Esophagus (tissue), 2 donors: ENCODE data around the gene SETD5. TPM values are rescaled to one million over a fixed set of nuclear protein-coding genes. Genes with fewer than 3 reads are reported as not detected.

ENCODE experiments used
- H3K27ac ChIP-seq, 2 donors: one replicate each; pipeline ENCODE4 v1.5.1; 2013; ENCODE audit warnings: low read depth in 2 of 2, mild to moderate bottlenecking in 2 of 2, inconsistent platforms in 1 of 2, low read length in 1 of 2, moderate library complexity in 1 of 2
- H3K27me3 ChIP-seq, 2 donors: one replicate each; pipeline ENCODE4 v1.6.1; 2013; ENCODE audit warnings: low read length in 2 of 2, control low read depth in 1 of 2, mild to moderate bottlenecking in 1 of 2; ENCODE audit not compliant: insufficient read depth in 2 of 2, control insufficient read depth in 1 of 2
- H3K36me3 ChIP-seq, 2 donors: one replicate each; pipeline ENCODE4 v1.6.1; 2013; ENCODE audit warnings: low read length in 1 of 2; ENCODE audit not compliant: control insufficient read depth in 2 of 2, insufficient read depth in 2 of 2
- H3K4me1 ChIP-seq, 2 donors: one replicate each; pipeline ENCODE4 v1.6.1; 2013; ENCODE audit warnings: low read length in 1 of 2; ENCODE audit not compliant: control insufficient read depth in 2 of 2, insufficient read depth in 2 of 2
- H3K4me3 ChIP-seq, 2 donors: one replicate each; pipeline ENCODE4 v1.5.1; 2013; ENCODE audit warnings: low read length in 2 of 2, mild to moderate bottlenecking in 2 of 2, low read depth in 1 of 2, moderate library complexity in 1 of 2
- H3K9me3 ChIP-seq, 2 donors: one replicate each; pipeline ENCODE4 v1.6.1; 2013; ENCODE audit warnings: mild to moderate bottlenecking in 2 of 2, low read depth in 1 of 2, low read length in 1 of 2, moderate library complexity in 1 of 2; ENCODE audit not compliant: control insufficient read depth in 2 of 2, insufficient read depth in 1 of 2
- WGBS, 2 donors: extraction: QIAGEN DNeasy Blood & Tissue Kit; methylation state at CpG; one replicate each; pipeline ENCODE4 v1.1.7; 2013; 5-methylcytosine and 5-hydroxymethylcytosine counted together
- polyA plus RNA-seq, 2 donors: library from polyadenylated mRNA; stranded (reverse); fragments of 200-250 nt; gene quantifications; one replicate each; pipeline ENCODE4 v1.2.3, GENCODE V29; 2013
- donor health status: healthy with polysubstance abuse.
- donor health status: Bipolar disorder and iron deficiency.

SETD5 gene
- polyA plus RNA-seq, 2 donors, result 17.2 to 25.0 TPM

DNA sequence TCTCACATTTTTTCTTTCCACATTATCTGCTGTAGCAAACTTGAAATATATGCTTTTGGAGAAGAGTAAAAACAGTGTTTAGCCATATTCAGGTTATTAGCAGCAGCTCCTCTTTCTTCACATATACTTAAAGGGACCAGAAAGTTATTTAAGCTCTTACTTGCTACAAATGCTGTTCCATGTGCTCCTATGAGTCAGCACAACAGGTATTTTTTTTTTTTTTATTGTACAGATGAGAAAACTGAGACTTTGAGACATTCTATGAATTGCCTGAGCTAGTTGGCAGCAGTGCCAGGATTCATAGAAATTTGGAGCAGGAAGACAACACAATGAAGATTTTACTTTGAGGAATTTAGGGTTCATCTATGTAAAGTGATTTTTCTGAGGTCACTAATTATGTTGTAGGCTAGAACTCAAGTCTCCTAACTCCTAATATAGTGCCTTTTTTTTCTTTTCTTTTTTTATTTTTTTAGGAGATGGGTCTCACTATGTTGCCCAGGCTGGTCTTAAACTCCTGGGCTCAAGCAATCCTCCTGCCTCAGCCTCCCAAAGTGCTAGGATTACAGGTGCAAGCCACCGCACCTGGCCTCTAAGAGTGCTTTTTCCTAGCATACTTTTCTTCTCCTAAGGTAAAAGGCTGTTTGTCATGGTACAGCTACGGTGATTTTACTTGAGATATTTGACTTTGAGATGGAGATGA lies 23.6 kb downstream of the SETD5 start:
- no peaks in the 10 kb centered on the region for H3K36me3 ChIP-seq
- no peaks in the 10 kb centered on the region for H3K9me3 ChIP-seq
- H3K27ac ChIP-seq, result no peak overlapping the region
- no peaks in the 10 kb centered on the region for H3K4me1 ChIP-seq
- WGBS, 2 donors, result 85 to 92% methylated on average over 2 of the region's 2 CpGs
- H3K4me3 ChIP-seq, result no peak overlapping the region
- H3K27me3 ChIP-seq, result no peaks in the 10 kb centered on the region

DNA sequence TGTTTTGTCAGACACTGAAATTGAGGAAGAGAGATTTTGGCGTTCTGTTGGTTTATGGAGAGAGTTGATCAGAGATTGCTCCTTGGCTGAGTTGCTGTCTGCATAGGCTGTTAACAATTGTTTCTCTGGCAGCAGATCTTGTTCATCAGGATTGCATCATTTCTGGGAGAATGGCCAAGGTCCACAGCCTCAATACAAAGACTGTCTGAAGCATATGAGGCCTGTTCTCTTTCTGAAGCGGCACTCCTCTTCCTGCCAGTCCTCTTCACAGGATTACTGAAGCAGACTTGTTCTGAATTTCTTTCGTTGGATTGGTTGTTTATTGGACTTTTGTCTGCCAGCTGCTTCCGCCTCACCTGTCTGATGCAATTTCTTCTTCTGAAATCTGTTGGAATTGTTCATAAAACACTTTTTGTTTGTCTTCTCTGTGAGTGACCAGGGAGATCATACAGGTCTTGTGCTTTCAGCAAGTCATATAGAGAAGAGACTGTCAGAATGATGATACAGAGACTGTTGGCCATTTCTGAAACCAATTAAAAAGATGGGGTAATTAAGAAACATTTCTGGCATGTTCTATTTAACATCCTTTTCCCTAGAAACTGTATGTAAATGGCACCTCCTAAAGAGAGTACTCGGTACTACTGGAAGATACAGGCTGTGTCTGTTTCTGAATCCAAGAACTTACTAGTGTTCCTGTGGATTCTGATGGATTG lies 25.5 kb downstream of the SETD5 start:
- H3K9me3 ChIP-seq, result no peaks in the 10 kb centered on the region
- 11 to 15% methylated on average over 5 of the region's 5 CpGs for WGBS, 2 donors
- peak overlapping the region in 1 of 2 donors; percentile 11 for H3K4me3 ChIP-seq
- peak overlapping the region; percentile 49 to 57 for H3K27ac ChIP-seq
- no peaks in the 10 kb centered on the region for H3K27me3 ChIP-seq
- no peaks in the 10 kb centered on the region for H3K4me1 ChIP-seq
- H3K36me3 ChIP-seq, result peaks cover 4 to 6% of the 10 kb centered on the region in 2 donors

GRCh38 chr3:9428411-9428810 lies 31.0 kb downstream of the SETD5 start:
- H3K27me3 ChIP-seq, result no peaks in the 10 kb centered on the region
- H3K9me3 ChIP-seq, result no peaks in the 10 kb centered on the region
- no peak overlapping the region for H3K27ac ChIP-seq
- no peak overlapping the region for H3K4me3 ChIP-seq
- H3K36me3 ChIP-seq, result peaks cover 15 to 18% of the 10 kb centered on the region in 2 donors
- no peaks in the 10 kb centered on the region for H3K4me1 ChIP-seq

DNA sequence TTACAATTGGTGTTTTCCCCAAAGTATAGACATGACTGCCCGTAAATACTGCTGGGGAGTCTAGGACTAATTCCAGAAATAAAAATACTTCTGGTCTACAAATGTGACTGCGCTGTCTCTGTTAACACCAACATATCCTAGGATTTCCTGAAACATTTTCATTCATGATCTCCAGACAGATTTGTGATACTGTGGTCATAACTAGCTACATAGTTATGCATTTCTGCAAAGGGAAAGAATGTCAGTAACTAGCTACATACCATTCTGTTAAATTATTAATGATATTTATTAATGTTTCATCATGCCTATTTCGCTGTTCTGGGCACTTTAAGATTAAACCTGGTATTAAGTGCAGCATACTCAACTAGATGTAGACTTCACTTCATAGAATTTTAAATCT lies 33.3 kb downstream of the SETD5 start:
- no peak overlapping the region for H3K4me3 ChIP-seq
- WGBS, 2 donors, result 90 to 95% methylated on average over 3 of the region's 3 CpGs
- H3K9me3 ChIP-seq, result no peaks in the 10 kb centered on the region
- no peaks in the 10 kb centered on the region for H3K27me3 ChIP-seq
- no peak overlapping the region for H3K27ac ChIP-seq
- peaks cover 30 to 32% of the 10 kb centered on the region in 2 donors for H3K36me3 ChIP-seq
- no peaks in the 10 kb centered on the region for H3K4me1 ChIP-seq

DNA sequence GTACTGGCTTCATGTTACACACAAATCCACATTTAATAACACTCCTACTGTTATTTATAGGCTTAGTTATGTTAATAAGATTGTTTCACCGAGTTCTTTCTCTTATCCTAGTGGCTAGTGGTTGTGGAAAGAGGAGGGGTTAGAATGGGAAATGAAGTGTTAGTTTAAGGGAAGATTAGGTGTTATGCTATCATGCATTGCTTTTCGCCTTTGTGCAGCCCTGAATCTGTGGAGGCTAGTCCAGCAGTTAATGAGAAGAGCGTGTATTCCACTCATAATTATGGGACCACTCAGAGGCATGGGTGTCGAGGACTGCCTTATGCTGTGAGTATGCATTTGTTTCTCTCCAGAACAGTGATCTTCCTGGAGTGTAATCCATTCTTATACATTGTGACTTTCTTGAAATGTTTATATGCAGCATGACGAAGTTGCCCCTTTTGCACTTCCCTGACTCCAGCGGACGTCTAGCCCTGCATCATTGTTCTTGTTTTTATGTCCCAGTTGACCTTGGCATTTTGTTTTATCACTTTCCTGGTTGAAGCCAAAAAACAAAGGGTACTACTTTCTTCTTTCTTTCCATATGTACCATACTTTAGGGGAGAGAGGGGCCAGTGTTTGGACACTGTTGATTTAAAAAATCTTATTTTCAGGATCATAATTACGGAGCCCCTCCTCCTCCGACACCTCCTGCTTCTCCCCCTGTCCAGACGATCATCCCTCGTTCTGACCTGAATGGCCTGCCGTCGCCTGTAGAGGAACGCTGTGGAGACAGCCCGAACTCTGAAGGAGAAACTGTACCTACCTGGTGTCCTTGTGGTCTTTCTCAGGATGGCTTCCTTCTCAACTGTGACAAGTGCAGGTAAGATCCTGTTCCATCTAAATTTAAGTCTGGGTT lies 36.5 kb downstream of the SETD5 start:
- no peaks in the 10 kb centered on the region for H3K4me1 ChIP-seq
- H3K27ac ChIP-seq, result no peak overlapping the region
- H3K27me3 ChIP-seq, result no peaks in the 10 kb centered on the region
- H3K4me3 ChIP-seq, result no peak overlapping the region
- H3K9me3 ChIP-seq, result no peaks in the 10 kb centered on the region
- WGBS, 2 donors, result 87 to 90% methylated on average over 15 of the region's 15 CpGs
- peaks cover 25 to 30% of the 10 kb centered on the region in 2 donors for H3K36me3 ChIP-seq

- 88 to 89% methylated on average over 3 of the region's 3 CpGs for WGBS, 2 donors
- peaks cover 21 to 24% of the 10 kb centered on the region in 2 donors for H3K36me3 ChIP-seq
These were observed 37.9 kb downstream of the SETD5 start for GRCh38 chr3:9435316-9435715.

DNA sequence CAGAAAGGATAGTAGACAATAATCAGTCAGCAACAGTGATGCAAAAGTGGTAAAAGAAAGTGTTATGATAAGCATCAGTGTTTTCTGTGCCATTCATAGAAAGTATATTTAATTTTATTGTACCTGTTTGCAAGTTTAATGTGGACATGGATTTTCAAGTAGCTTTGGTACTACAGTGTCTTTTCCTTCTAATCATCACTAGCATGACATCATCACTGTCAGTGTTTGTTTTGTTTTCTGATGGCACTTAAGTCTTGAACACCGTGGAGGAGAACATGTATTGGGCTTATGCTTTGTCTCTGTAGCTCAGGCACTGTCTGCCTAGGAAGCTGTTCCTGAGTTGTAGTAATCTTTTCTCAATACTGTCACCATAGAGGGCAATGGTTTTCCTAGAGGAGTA lies 41.9 kb downstream of the SETD5 start:
- no peak overlapping the region for H3K4me3 ChIP-seq
- WGBS, 2 donors, result 26 to 32% methylated on average over 1 of the region's 1 CpG

More at GRCh38 chr3:9435316-9435715, 37.9 kb downstream of the SETD5 start:
- Histone ChIP-seq H3K9me3 (no peaks in the 10 kb centered on the region), H3K27me3 (no peaks in the 10 kb centered on the region), H3K4me3 (no peak overlapping the region), H3K4me1 (no peaks in the 10 kb centered on the region), H3K27ac (no peak overlapping the region)

GRCh38 chr3:9441501-9442221 lies 44.2 kb downstream of the SETD5 start:
- Histone ChIP-seq H3K36me3 (peaks cover 18 to 19% of the 10 kb centered on the region in 2 donors), H3K27ac (no peak overlapping the region), H3K4me3 (no peak overlapping the region), H3K27me3 (no peaks in the 10 kb centered on the region), H3K4me1 (no peaks in the 10 kb centered on the region), H3K9me3 (no peaks in the 10 kb centered on the region)
- 90 to 92% methylated on average over 11 of the region's 11 CpGs for WGBS, 2 donors

More for the DNA sequence above, 41.9 kb downstream of the SETD5 start:
- Histone ChIP-seq H3K9me3 (no peaks in the 10 kb centered on the region), H3K27me3 (no peaks in the 10 kb centered on the region), H3K4me1 (no peaks in the 10 kb centered on the region), H3K27ac (no peak overlapping the region), H3K36me3 (peaks cover 21 to 31% of the 10 kb centered on the region in 2 donors)

DNA sequence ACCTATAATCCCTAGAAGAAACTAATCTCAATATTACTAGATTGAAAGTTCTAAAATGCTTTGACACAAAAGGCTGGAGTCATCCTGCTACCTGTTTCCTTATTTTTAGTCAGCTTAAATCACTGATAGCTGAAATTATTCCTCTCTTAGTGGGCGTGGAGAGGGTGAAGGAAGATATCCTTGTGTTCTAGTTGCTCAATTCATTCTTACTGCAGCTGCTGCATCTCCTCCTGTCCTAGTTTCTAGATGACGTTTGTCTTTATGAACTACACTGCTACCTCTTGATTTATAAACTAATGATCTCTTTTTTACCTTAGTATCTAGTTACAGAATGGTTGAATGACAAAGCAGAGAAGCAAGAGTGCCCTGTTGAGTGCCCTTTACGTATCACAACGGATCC lies 50.7 kb downstream of the SETD5 start:
- Histone ChIP-seq H3K9me3 (no peaks in the 10 kb centered on the region), H3K4me3 (no peak overlapping the region), H3K4me1 (no peaks in the 10 kb centered on the region), H3K27me3 (no peaks in the 10 kb centered on the region), H3K36me3 (peaks cover 14 to 25% of the 10 kb centered on the region in 2 donors), H3K27ac (no peak overlapping the region)
- WGBS, 2 donors, result 89% methylated on average over 4 of the region's 4 CpGs
